ENCODE data around the gene USH1G. TPM values are rescaled to one million over a fixed set of nuclear protein-coding genes. Genes with fewer than 3 reads are reported as not detected.

Gene USH1G
- total and polyA plus RNA-seq, 2 of the 13 experiments (the other 11 are each of a cell fraction or from before 2014, with no cell fraction given): 0.04 TPM; not detected in 1

DNA sequence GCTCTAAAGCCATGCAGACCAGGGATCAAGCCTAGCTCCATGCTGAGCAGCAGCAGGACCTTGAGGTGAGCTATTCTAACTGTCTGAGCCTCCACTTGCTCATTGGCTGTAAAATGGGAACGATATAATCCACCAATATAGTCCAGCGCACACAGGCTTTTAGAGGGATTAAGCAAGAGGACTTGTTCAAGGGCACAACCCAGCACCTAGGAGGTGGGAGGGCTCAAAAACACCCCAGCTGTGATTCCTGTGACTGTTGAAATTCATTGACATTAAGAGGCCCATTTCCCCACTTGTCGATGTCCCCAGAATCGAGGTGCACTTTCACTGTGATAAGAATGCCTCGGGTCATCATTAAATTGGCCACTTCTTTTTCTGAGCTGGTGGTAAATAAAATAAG is 4.1 kb downstream of the USH1G start:
- Histone ChIP-seq H2AFZ (ENCODE audit: low read length) (no peak overlapping the region), H3K4me3 (replicated peaks in 1 of 3; ENCODE audit: insufficient read depth in 1 of 3, low read depth in 2 of 3, low read length in 3 of 3) (no peak overlapping the region), H3K79me2 (ENCODE audit: insufficient read depth, low read length) (no peaks in the 10 kb centered on the region), H3K27ac (ENCODE audit: extremely low read length, insufficient read depth, low read length) (no peak overlapping the region), H3K36me3 (replicated peaks in 1 of 2; ENCODE audit: control insufficient read depth in 1 of 2, insufficient read depth in 2 of 2, low read length in 2 of 2) (no peaks in the 10 kb centered on the region), H3K9ac (ENCODE audit: insufficient read depth, low read depth, low read length) (no peak overlapping the region), H3K27me3 (ENCODE audit: control insufficient read depth in 1 of 2, insufficient read depth in 2 of 2, low read length in 2 of 2) (peaks cover 11 to 65% of the 10 kb centered on the region in 2 experiments), H4K20me1 (ENCODE audit: insufficient read depth, low read length) (no peaks in the 10 kb centered on the region), H3K9me3 (ENCODE audit: low read length) (no peaks in the 10 kb centered on the region), H3K4me2 (ENCODE audit: low read depth, low read length) (no peak overlapping the region), H3K4me1 (ENCODE audit: insufficient read depth, low read length) (peaks cover 31% of the 10 kb centered on the region)
- intact Hi-C loops (cut with micrococcal nuclease; ENCODE audit: unreplicated experiment): no loop called here
- ChIA-PET CTCF (ENCODE audit: low intra/inter-chr PET ratio, low total read pairs) (interaction anchor here (2.3 kb wide), 1 partner anchor 39 kb away, joined by 9 read pairs; no protein-coding TSS in a partner anchor), POLR2A (no interaction called here)
- FAIRE-seq (no peak), ATAC-seq (no peak), DNase-seq (ENCODE audit: low spot score) (no peak)
- in situ Hi-C loops (cut with HindIII; ENCODE audit: extremely low pct_ligation_motif_present, low pct_unique_long_range_greater_than_20kb): loop anchor here (5.0 kb wide), 1 partner anchor 88 kb away; no protein-coding TSS in a partner anchor
- WGBS (ENCODE audit: low lambda C conversion rate): 80% methylated on average over 5 of the region's 5 CpGs
- no TSS peak for BruUV-seq (replicated peaks)
- TF ChIP-seq CCAR2 (optimal IDR thresholded peaks at IDR 0.05; ENCODE audit: low read depth, low read length) (no peak), PHF21A (CRISPR knock-in tag; IDR thresholded peaks at IDR 0.05) (no peak), ZNF276 (CRISPR knock-in tag; IDR thresholded peaks at IDR 0.05; ENCODE audit: low read depth) (no peak), FIP1L1 (IDR thresholded peaks at IDR 0.05; ENCODE audit: borderline replicate concordance, insufficient read depth, low read depth, low read length) (no peak), ETV5 (CRISPR knock-in tag; IDR thresholded peaks at IDR 0.05; ENCODE audit: borderline replicate concordance) (no peak), PHF5A (CRISPR knock-in tag; IDR thresholded peaks at IDR 0.05; ENCODE audit: low read depth, unreplicated experiment) (no peak), NBN (conservative IDR thresholded peaks at IDR 0.05) (no peak), NFE2L1 (CRISPR knock-in tag; IDR thresholded peaks at IDR 0.05; ENCODE audit: borderline replicate concordance) (no peak), ESRRA (CRISPR knock-in tag; IDR thresholded peaks at IDR 0.05; ENCODE audit: low read depth) (no peak), GATAD2A (CRISPR knock-in tag; IDR thresholded peaks at IDR 0.05) (no peak), THRA (CRISPR knock-in tag; IDR thresholded peaks at IDR 0.05; ENCODE audit: borderline replicate concordance) (no peak)
- TF ChIP-seq, protein P1, sequence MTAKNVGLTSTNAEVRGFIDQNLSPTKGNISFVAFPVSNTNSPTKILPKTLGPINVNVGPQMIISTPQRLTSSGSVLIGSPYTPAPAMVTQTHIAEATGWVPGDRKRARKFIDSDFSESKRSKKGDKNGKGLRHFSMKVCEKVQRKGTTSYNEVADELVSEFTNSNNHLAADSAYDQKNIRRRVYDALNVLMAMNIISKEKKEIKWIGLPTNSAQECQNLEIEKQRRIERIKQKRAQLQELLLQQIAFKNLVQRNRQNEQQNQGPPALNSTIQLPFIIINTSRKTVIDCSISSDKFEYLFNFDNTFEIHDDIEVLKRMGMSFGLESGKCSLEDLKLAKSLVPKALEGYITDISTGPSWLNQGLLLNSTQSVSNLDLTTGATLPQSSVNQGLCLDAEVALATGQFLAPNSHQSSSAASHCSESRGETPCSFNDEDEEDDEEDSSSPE (CRISPR knock-in tag; IDR thresholded peaks at IDR 0.05): no peak
- TF ChIP-seq, protein P2, sequence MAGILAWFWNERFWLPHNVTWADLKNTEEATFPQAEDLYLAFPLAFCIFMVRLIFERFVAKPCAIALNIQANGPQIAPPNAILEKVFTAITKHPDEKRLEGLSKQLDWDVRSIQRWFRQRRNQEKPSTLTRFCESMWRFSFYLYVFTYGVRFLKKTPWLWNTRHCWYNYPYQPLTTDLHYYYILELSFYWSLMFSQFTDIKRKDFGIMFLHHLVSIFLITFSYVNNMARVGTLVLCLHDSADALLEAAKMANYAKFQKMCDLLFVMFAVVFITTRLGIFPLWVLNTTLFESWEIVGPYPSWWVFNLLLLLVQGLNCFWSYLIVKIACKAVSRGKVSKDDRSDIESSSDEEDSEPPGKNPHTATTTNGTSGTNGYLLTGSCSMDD (CRISPR knock-in tag; IDR thresholded peaks at IDR 0.05): no peak
- TF ChIP-seq, protein P3, sequence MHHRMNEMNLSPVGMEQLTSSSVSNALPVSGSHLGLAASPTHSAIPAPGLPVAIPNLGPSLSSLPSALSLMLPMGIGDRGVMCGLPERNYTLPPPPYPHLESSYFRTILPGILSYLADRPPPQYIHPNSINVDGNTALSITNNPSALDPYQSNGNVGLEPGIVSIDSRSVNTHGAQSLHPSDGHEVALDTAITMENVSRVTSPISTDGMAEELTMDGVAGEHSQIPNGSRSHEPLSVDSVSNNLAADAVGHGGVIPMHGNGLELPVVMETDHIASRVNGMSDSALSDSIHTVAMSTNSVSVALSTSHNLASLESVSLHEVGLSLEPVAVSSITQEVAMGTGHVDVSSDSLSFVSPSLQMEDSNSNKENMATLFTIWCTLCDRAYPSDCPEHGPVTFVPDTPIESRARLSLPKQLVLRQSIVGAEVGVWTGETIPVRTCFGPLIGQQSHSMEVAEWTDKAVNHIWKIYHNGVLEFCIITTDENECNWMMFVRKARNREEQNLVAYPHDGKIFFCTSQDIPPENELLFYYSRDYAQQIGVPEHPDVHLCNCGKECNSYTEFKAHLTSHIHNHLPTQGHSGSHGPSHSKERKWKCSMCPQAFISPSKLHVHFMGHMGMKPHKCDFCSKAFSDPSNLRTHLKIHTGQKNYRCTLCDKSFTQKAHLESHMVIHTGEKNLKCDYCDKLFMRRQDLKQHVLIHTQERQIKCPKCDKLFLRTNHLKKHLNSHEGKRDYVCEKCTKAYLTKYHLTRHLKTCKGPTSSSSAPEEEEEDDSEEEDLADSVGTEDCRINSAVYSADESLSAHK (CRISPR knock-in tag; IDR thresholded peaks at IDR 0.05; ENCODE audit: borderline replicate concordance): no peak

Measured in HepG2 (cell line).